B cell (primary cell): Measurements from ENCODE around the gene PANK2. TPM values are rescaled to one million over a fixed set of nuclear protein-coding genes. Genes with fewer than 3 reads are reported as not detected.
"Not testable (repeated sequence)": the region's sequence is repeated elsewhere in the genome, so short reads cannot be mapped to it uniquely, and the experiment has no call there.

Source experiments
- ATAC-seq: fragments of 200-7000 bp; cut with Tn5 transposase; one replicate; pipeline ENCODE4 v1.10.0; 2021; ENCODE audit warnings: low read depth, mild to moderate bottlenecking, moderate number of reproducible peaks, moderate library complexity
- CTCF ChIA-PET: fragments of 350-600 bp; sonication (Branson Sonifier 250); formaldehyde crosslinking; loops from one replicate; lab custom pipeline; 2021; ENCODE audit warnings: antibody characterized with exemption, inconsistent platforms; lab: Charles Lee
- POLR2A ChIA-PET: fragments of 350-600 bp; sonication (Branson Sonifier 250); formaldehyde crosslinking; loops from one replicate; lab custom pipeline; 2021; ENCODE audit warnings: antibody characterized with exemption; lab: Charles Lee
- DNase-seq: peaks from one replicate; pipeline ENCODE4 v3.0.0; 2013
- H2AFZ ChIP-seq: 2 replicates; pipeline ENCODE4 v1.6.1; 2012; ENCODE audit warnings: mild to moderate bottlenecking, low read depth, low read length; ENCODE audit not compliant: insufficient read depth, poor library complexity, severe bottlenecking
- H3K27ac ChIP-seq, 2 donors: 1 replicate in 1 of 2; 2 replicates in 1 of 2; pipeline ENCODE4 v1.5.1; 2012 to 2013; ENCODE audit warnings: low read length in 2 of 2, mild to moderate bottlenecking in 2 of 2, moderate library complexity in 1 of 2
- H3K27me3 ChIP-seq, 4 experiments: fragments of 200-600 bp in 1 of 4; sonication (generic) in 1 of 4; replicated peaks in 1 of 4; 1 replicate in 2 of 4; 2 replicates in 2 of 4; pipeline versions ENCODE4 v1.6.1 to v1.7.0; 2013 to 2016; ENCODE audit warnings: low read length in 3 of 4, mild to moderate bottlenecking in 2 of 4, mixed read lengths in 1 of 4, moderate library complexity in 1 of 4; ENCODE audit not compliant: insufficient read depth in 4 of 4, control insufficient read depth in 3 of 4; ENCODE audit errors: control extremely low read depth in 1 of 4
- H3K36me3 ChIP-seq, 2 experiments: replicated peaks in 1 of 2; 1 replicate in 1 of 2; 2 replicates in 1 of 2; pipeline versions ENCODE4 v1.6.1 to v1.7.1; 2013; ENCODE audit warnings: low read length in 1 of 2; ENCODE audit not compliant: insufficient read depth in 2 of 2, control insufficient read depth in 1 of 2; ENCODE audit errors: control extremely low read depth in 1 of 2, extremely low read depth in 1 of 2
- H3K4me1 ChIP-seq, 2 donors: fragments of 200-600 bp in 1 of 2; sonication (generic) in 1 of 2; 1 replicate in 1 of 2; 2 replicates in 1 of 2; pipeline versions ENCODE4 v1.5.1 to v1.6.1; 2013 to 2017; ENCODE audit warnings: low read length in 2 of 2; ENCODE audit not compliant: control insufficient read depth in 2 of 2, insufficient read depth in 2 of 2
- H3K4me2 ChIP-seq: replicated peaks from 2 replicates; pipeline ENCODE3; 2012; ENCODE audit warnings: mild to moderate bottlenecking, low read depth, low read length; ENCODE audit not compliant: poor library complexity, severe bottlenecking
- H3K4me3 ChIP-seq, 5 experiments: fragments of 200-600 bp in 1 of 5; sonication (generic) in 1 of 5; 1 replicate in 3 of 5; 2 replicates in 2 of 5; pipeline versions ENCODE4 v1.5.1 to v1.7.0; 2011 to 2016; ENCODE audit warnings: low read length in 4 of 5, mild to moderate bottlenecking in 4 of 5, low read depth in 2 of 5, control low read depth in 1 of 5, moderate library complexity in 1 of 5; ENCODE audit not compliant: insufficient read depth in 1 of 5; ENCODE audit errors: control extremely low read depth in 1 of 5, extremely low read depth in 1 of 5
- H3K79me2 ChIP-seq: fragments of 200-600 bp; sonication (generic); one replicate; pipeline ENCODE4 v1.6.0; 2016; ENCODE audit warnings: low read length; ENCODE audit not compliant: control insufficient read depth, insufficient read depth
- H3K9ac ChIP-seq: fragments of 200-600 bp; sonication (generic); 2 replicates; pipeline ENCODE4 v1.6.1; 2017; ENCODE audit warnings: mild to moderate bottlenecking, low read length, moderate library complexity
- H3K9me3 ChIP-seq, 3 donors: one replicate each; pipeline versions ENCODE4 v1.6.1 to v1.7.1; 2013; ENCODE audit warnings: low read length in 2 of 3; ENCODE audit not compliant: control insufficient read depth in 2 of 3, insufficient read depth in 1 of 3; ENCODE audit errors: control extremely low read depth in 1 of 3
- H4K20me1 ChIP-seq: 2 replicates; pipeline ENCODE4 v1.6.0; 2012; ENCODE audit warnings: mild to moderate bottlenecking, low read length; ENCODE audit not compliant: insufficient read depth, control insufficient read depth, poor library complexity, severe bottlenecking
- H3K27ac Mint-ChIP-seq: one replicate; pipeline ENCODE4 v1.8.0; 2021; ENCODE audit warnings: mixed read lengths
- H3K27me3 Mint-ChIP-seq: one replicate; pipeline ENCODE4 v1.8.0; 2021; ENCODE audit warnings: mixed read lengths
- H3K4me1 Mint-ChIP-seq: one replicate; pipeline ENCODE4 v1.8.0; 2021; ENCODE audit warnings: mixed read lengths
- H3K4me3 Mint-ChIP-seq: one replicate; pipeline ENCODE4 v1.8.0; 2021; ENCODE audit warnings: mixed read lengths
- H3K9me3 Mint-ChIP-seq: one replicate; pipeline ENCODE4 v1.8.0; 2022; ENCODE audit warnings: mixed read lengths; ENCODE audit not compliant: insufficient read depth
- EZH2 ChIP-seq: IDR thresholded peaks from 2 replicates; pipeline ENCODE4 v1.6.1; 2012; ENCODE audit warnings: borderline replicate concordance, low read depth, mild to moderate bottlenecking, moderate library complexity, low read length; ENCODE audit not compliant: insufficient read depth, poor library complexity, severe bottlenecking
- WGBS: methylation state at CpG from one replicate; pipeline ENCODE4 v1.1.5; 2013; ENCODE audit warnings: missing lambda C conversion rate; ENCODE audit not compliant: insufficient coverage; 5-methylcytosine and 5-hydroxymethylcytosine counted together
- intact Hi-C: fragments of 100-400 bp; cut with micrococcal nuclease; formaldehyde crosslinking; loops from one replicate; pipeline ENCODE4 v1.10.0; 2022
- polyA plus RNA-seq: library from polyadenylated mRNA; depleted of rRNA; stranded (reverse); fragments of >200 nt; gene quantifications from 2 replicates; pipeline ENCODE4 v1.2.3, GENCODE V29; 2012
- total RNA-seq, 2 donors: library from RNA; stranded (reverse); fragments of 120-200 nt in 1 of 2; gene quantifications; 1 replicate in 1 of 2; 2 replicates in 1 of 2; pipeline versions ENCODE4 v1.2.3 to v1.2.4, GENCODE V29; 2013 to 2022
- TF ChIP-seq, protein P1 (sequence below): fragments of 200-600 bp; IDR thresholded peaks from one replicate; pipeline ENCODE4 v1.8.0; 2022; ENCODE audit warnings: antibody characterized with exemption, mild to moderate bottlenecking

PANK2 gene
- total and polyA plus RNA-seq, 2 donors (not counting 1 experiment from before 2014, with no cell fraction given), result 20.5 to 63.3 TPM

DNA sequence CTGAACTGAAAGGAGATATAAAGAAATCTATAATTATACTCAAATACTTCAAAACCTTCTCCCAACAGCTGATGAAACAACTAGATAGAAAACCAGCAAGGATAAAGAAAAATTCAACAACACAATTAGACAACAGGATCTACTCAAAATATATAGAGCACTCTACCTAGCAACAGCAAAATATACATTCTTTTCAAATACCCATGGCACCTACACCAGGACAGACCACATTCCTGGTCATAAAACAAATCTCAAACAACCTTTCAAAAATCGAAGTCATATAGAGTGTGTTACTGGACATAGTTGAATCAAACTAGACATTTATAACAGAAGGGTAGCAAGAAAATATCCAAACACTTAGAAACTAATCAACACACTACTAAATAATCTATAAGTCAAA is 83.0 kb downstream of the PANK2 start:
- Histone ChIP-seq H2AFZ (no peak overlapping the region), H3K36me3 (no peaks in the 10 kb centered on the region), H3K4me1 (no peaks in the 10 kb centered on the region), H4K20me1 (no peaks in the 10 kb centered on the region), H3K79me2 (no peaks in the 10 kb centered on the region), H3K4me3 (no peak overlapping the region), H3K4me2 (no peak overlapping the region), H3K9me3 (no peaks in the 10 kb centered on the region), H3K27me3 (no peaks in the 10 kb centered on the region), H3K27ac (no peak overlapping the region), H3K9ac (no peak overlapping the region)
- no peak for TF ChIP-seq EZH2
- TF ChIP-seq, protein P1, sequence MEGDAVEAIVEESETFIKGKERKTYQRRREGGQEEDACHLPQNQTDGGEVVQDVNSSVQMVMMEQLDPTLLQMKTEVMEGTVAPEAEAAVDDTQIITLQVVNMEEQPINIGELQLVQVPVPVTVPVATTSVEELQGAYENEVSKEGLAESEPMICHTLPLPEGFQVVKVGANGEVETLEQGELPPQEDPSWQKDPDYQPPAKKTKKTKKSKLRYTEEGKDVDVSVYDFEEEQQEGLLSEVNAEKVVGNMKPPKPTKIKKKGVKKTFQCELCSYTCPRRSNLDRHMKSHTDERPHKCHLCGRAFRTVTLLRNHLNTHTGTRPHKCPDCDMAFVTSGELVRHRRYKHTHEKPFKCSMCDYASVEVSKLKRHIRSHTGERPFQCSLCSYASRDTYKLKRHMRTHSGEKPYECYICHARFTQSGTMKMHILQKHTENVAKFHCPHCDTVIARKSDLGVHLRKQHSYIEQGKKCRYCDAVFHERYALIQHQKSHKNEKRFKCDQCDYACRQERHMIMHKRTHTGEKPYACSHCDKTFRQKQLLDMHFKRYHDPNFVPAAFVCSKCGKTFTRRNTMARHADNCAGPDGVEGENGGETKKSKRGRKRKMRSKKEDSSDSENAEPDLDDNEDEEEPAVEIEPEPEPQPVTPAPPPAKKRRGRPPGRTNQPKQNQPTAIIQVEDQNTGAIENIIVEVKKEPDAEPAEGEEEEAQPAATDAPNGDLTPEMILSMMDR, result no peak
- Mint-ChIP-seq H3K9me3 (no peaks in the 10 kb centered on the region), H3K4me3 (no peak overlapping the region), H3K4me1 (no peaks in the 10 kb centered on the region), H3K27me3 (no peaks in the 10 kb centered on the region), H3K27ac (no peak overlapping the region)
- ChIA-PET POLR2A (no interaction called here), CTCF (no interaction called here)
- no CpG with 5 or more reads among the region's 1 CpG for WGBS
- intact Hi-C loops, result no loop called here
- ATAC-seq (no peak), DNase-seq (no peak)

DNA sequence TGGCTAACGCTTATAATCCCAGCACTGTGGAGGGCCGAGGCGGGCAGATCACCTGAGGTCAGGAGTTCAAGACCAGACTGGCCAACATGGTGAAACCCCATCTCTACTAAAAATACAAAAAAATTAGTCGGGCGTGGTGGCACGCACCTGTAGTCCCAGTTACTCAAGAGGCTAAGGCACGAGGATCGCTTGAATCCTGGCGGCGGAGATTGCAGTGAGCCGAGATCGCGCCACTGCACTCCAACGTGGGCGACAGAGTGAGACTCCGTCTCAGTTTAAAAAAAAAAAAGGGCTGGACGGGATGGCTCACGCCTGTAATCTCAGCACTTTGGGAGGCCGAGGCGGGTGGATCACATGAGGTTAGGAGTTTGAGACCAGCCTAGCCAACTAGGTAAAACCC is 83.4 kb downstream of the PANK2 start:
- H3K4me3 ChIP-seq, intact Hi-C loops, H3K27me3 ChIP-seq, H3K27ac Mint-ChIP-seq, H3K27ac ChIP-seq, H3K27me3 Mint-ChIP-seq, ATAC-seq, H3K9me3 Mint-ChIP-seq, H3K4me3 Mint-ChIP-seq, H3K4me1 Mint-ChIP-seq, H3K4me1 ChIP-seq, H3K9me3 ChIP-seq, H4K20me1 ChIP-seq, H3K36me3 ChIP-seq, H3K79me2 ChIP-seq, H2AFZ ChIP-seq, H3K9ac ChIP-seq, H3K4me2 ChIP-seq, POLR2A ChIA-PET, DNase-seq: not testable (repeated sequence)
- CTCF ChIA-PET, result interaction anchor here (0.8 kb wide), 1 partner anchor 18 kb away, joined by 4 read pairs; no protein-coding TSS in a partner anchor
- WGBS, result 99% methylated on average over 14 of the region's 20 CpGs
